HG02884 (cell line): Measurements from ENCODE around the gene TGFBR3L.
A peak's percentile ranks its signal among the peaks of the same experiment; 100 is the strongest.

Experiments used
- ATAC-seq: cut with Tn5 transposase; IDR thresholded peaks from one replicate; pipeline ENCODE4 v1.9.1; 2021; ENCODE audit warnings: mild to moderate bottlenecking, moderate library complexity; ENCODE audit not compliant: unreplicated experiment

Gene TGFBR3L

GRCh38 chr19:7914598-7915045 is at the start of gene TGFBR3L:
TGFBR3L (plus strand) TSS chr19:7914830.
- ATAC-seq: no peak

GRCh38 chr19:7865262-7865911 is 49.2 kb upstream of the TGFBR3L start:
- ATAC-seq: no peak

- no peak for ATAC-seq
These were observed 48.1 kb upstream of the TGFBR3L start for GRCh38 chr19:7866399-7867091.

GRCh38 chr19:7867092-7867844 is 47.4 kb upstream of the TGFBR3L start:
- no peak for ATAC-seq

GRCh38 chr19:7868326-7868670 is 46.3 kb upstream of the TGFBR3L start:
- no peak for ATAC-seq

DNA sequence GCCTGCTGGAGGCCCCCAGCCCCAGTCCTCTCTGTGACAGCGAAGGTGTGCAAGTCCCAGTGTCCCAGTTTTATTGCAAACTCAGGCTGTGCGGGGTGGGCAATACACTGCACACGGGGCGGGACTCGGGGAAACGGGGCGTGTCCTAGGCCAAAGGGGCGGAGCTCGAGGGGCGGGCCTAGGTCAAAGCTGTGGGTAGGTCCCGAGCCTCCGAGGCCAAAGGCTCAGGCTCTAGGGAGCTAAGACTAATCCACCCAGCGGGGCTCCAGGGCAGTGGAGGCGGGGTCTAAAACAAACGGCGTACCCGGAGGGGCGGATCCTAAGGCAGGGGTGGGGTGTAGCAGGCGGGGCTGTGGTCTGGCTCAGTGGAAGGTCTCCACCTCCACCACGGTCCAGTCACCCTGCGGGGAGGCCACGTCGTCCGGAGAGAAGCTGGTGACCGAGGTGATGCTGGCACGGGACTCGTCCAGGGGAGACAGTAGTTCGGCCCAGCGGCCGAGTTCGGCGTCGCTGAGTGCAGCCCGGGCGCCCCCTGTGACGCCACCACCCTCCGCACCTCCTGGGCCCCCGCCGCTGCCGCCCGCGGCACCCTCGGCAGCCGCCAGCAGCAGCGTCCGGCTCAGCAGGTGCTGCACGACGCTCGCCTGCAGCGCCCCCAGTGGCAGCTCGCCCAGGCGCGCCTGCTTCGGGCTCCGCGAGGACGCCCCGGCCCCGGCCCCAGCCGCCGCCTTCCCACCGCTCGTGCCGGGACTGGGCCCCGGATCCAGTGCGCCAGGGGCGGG is 45.8 kb upstream of the TGFBR3L start:
- peak; percentile 45 for ATAC-seq

- ATAC-seq: peak; percentile 49
These were observed 45.1 kb upstream of the TGFBR3L start for GRCh38 chr19:7869453-7869909.

GRCh38 chr19:7869910-7870511 is 44.6 kb upstream of the TGFBR3L start:
- ATAC-seq: peak; percentile 10

GRCh38 chr19:7870571-7871436 is 43.8 kb upstream of the TGFBR3L start:
- no peak for ATAC-seq

DNA sequence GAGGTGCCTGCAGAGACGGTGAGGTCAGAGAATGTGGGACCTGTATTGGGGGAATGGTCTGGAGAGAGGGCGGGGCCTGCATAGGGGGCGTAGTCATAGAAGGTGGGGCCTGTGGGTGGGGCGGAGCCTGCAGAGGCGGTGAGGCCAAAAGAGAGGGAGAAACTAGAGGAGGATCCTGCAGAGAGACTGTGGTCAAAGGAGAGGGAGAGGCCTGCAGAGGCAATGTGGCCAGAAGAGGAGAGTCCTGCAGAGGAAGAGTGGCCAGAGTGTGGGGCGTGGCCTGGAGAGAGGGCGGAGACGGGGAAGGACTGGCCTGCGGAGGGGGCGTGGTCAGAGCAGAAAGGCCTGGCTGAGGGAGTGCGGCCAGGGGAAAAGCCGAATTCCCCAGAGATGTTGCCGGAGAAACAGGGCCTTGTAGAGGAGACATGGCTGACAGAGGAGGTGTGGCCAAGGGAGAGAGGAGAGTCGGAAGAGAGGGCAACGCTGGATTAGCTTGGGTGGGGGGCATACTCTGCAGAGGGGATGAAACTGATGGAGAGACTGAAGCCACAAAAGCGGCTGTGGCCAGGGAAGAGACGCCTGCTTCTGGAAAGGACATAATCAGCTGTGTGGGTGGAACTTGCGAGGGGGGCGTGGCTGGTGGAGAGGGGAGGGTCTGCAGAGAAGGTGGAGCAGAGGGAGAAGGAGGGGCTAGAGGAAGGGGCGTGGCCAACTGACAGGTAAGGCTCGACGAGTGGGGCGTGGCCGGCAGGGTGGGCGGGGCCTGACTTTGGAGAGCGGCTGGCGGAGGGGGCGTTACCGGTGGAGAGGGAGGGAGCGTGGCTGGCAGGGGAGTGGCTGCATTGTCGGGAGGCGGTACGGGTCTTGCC is 43.0 kb upstream of the TGFBR3L start:
- ATAC-seq: no peak

GRCh38 chr19:7872306-7873204 is 42.1 kb upstream of the TGFBR3L start:
- no peak for ATAC-seq

DNA sequence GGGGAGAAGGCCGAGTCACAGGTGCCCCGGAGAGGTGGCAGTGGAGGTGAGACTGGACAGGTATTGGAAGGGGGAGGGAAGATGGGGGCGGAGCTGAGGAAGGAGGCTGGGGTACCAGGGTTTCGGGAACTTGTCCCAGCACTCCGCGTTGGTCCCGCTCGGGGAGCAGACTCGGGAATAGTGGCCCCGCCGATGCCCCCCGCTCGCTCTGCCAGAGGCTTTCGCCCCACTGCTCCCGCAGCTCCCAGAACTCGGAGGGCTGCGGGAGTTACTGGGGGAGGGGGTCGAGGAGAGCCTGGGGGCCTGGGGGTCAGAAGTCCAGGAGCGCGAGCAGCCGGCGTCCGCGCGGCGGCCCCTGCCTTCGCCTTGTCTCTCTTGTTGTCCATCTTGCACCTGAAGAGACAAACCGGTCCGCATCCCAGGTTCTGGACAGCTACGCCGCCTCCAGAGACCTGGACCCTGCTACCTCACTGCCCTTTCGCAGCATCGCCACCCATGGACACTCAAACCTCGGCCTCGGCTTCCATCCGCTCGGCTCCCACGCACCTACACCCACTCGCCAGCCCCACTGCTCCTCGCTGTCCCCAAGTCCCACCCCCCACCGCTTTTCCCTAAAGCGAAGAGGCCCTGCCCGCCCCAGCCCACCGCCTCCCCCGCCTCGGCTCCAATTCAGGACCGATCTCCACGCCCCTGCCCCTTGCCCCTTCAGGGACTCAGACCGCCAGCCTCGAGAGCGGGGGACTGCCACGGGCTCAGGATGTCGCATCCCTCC is 41.1 kb upstream of the TGFBR3L start:
- no peak for ATAC-seq

GRCh38 chr19:7874076-7874896 is 40.3 kb upstream of the TGFBR3L start, which contains the start of gene PRR36:
PRR36 (minus strand) TSS chr19:7874390; CDS start chr19:7873689, 701 bp downstream.
- ATAC-seq: no peak

GRCh38 chr19:7874897-7875273 is 39.7 kb upstream of the TGFBR3L start:
- ATAC-seq: no peak

- ATAC-seq: no peak
These were observed 37.3 kb upstream of the TGFBR3L start for GRCh38 chr19:7877249-7877836.
